ENCODE data around the gene FPR2.
"Not testable (repeated sequence)": the region's sequence is repeated elsewhere in the genome, so short reads cannot be mapped to it uniquely, and the experiment has no call there.

GRCh38 chr19:51805396-51805795 is 44.4 kb downstream of the FPR2 start:
- TF ChIP-seq, protein P1, sequence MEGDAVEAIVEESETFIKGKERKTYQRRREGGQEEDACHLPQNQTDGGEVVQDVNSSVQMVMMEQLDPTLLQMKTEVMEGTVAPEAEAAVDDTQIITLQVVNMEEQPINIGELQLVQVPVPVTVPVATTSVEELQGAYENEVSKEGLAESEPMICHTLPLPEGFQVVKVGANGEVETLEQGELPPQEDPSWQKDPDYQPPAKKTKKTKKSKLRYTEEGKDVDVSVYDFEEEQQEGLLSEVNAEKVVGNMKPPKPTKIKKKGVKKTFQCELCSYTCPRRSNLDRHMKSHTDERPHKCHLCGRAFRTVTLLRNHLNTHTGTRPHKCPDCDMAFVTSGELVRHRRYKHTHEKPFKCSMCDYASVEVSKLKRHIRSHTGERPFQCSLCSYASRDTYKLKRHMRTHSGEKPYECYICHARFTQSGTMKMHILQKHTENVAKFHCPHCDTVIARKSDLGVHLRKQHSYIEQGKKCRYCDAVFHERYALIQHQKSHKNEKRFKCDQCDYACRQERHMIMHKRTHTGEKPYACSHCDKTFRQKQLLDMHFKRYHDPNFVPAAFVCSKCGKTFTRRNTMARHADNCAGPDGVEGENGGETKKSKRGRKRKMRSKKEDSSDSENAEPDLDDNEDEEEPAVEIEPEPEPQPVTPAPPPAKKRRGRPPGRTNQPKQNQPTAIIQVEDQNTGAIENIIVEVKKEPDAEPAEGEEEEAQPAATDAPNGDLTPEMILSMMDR (IDR thresholded peaks at IDR 0.05), result not testable (repeated sequence)
- not testable (repeated sequence) for TF ChIP-seq POLR2A (IDR thresholded peaks at IDR 0.05)
